GM12878 (cell line): ENCODE data around the gene C4orf33. TPM values are rescaled to one million over a fixed set of nuclear protein-coding genes. Genes with fewer than 3 reads are reported as not detected.

Experiments
- ATAC-seq: fragments of 200-7000 bp; cut with Tn5 transposase; 3 replicates; pipeline ENCODE4 v1.9.1; 2020; ENCODE audit warnings: mild to moderate bottlenecking, moderate library complexity
- BruUV-seq: library from RNA; stranded (reverse); fragments of 400-500 nt; replicated peaks from 2 replicates; lab custom pipeline; 2021; lab: Mats Ljungman, UMichigan
- CTCF ChIA-PET: fragments of 300-600 bp; sonication (Branson Sonifier 250); formaldehyde crosslinking; extraction: SDS; loops from one replicate; lab custom pipeline; 2021; ENCODE audit warnings: inconsistent platforms; lab: Yijun Ruan, JAX
- POLR2A ChIA-PET: fragments of 350-600 bp; formaldehyde crosslinking; extraction: SDS; loops from one replicate; lab custom pipeline; 2021; ENCODE audit warnings: inconsistent platforms; lab: Charles Lee
- RAD21 ChIA-PET: fragments of 300-600 bp; sonication (Branson Sonifier 250); formaldehyde crosslinking; loops from one replicate; lab custom pipeline; 2023; ENCODE audit warnings: antibody characterized with exemption; ENCODE audit not compliant: unreplicated experiment; lab: Charles Lee
- SMC1A ChIA-PET: fragments of 300-600 bp; sonication (Branson Sonifier 250); formaldehyde crosslinking; loops from one replicate; lab custom pipeline; 2023; ENCODE audit not compliant: unreplicated experiment, uncharacterized antibody; lab: Charles Lee
- DNase-seq: peaks from one replicate; pipeline ENCODE4 v3.0.0-alpha.2; 2011; ENCODE audit warnings: low read depth, low spot score
- FAIRE-seq: peaks from 3 replicates; lab custom pipeline; 2011; peaks lifted over from hg19 to GRCh38; lab: Jason Lieb, UNC
- H2AFZ ChIP-seq: 2 replicates; pipeline ENCODE4 v1.6.0; 2011; ENCODE audit warnings: low read depth, low read length, control low read depth; ENCODE audit not compliant: control insufficient read depth
- H3K27ac ChIP-seq: 2 replicates; pipeline ENCODE4 v1.5.1; 2011; ENCODE audit warnings: control low read depth; ENCODE audit not compliant: control insufficient read depth, insufficient read depth
- H3K27me3 ChIP-seq, 2 experiments: replicated peaks in 1 of 2; 2 replicates each; pipeline versions ENCODE4 v1.6.0 to v1.6.1; 2011; ENCODE audit warnings: low read length in 1 of 2; ENCODE audit not compliant: control insufficient read depth in 2 of 2, insufficient read depth in 2 of 2
- H3K36me3 ChIP-seq, 2 experiments: 2 replicates each; pipeline ENCODE4 v1.5.1; 2011; ENCODE audit warnings: low read length in 1 of 2; ENCODE audit not compliant: control insufficient read depth in 2 of 2, insufficient read depth in 2 of 2
- H3K4me1 ChIP-seq: 2 replicates; pipeline ENCODE4 v1.6.1; 2011; ENCODE audit warnings: mild to moderate bottlenecking, low read length, moderate library complexity, mixed read lengths; ENCODE audit not compliant: control insufficient read depth, insufficient read depth
- H3K4me2 ChIP-seq: 2 replicates; pipeline ENCODE4 v1.6.0; 2011; ENCODE audit warnings: control low read depth; ENCODE audit not compliant: control insufficient read depth, insufficient read depth
- H3K4me3 ChIP-seq: fragments of 200-600 bp; sonication (generic); 2 replicates; pipeline ENCODE4 v1.5.1; 2016
- H3K79me2 ChIP-seq: 2 replicates; pipeline ENCODE4 v1.6.0; 2011; ENCODE audit warnings: low read length; ENCODE audit not compliant: control insufficient read depth, insufficient read depth
- H3K9ac ChIP-seq: 2 replicates; pipeline ENCODE4 v1.8.0; 2011; ENCODE audit warnings: low read length, control low read depth, mixed read lengths; ENCODE audit not compliant: control insufficient read depth, insufficient read depth
- H3K9me3 ChIP-seq: replicated peaks from 3 replicates; pipeline ENCODE4 v1.5.1; 2011; ENCODE audit warnings: mild to moderate bottlenecking, low read length; ENCODE audit not compliant: control insufficient read depth, insufficient read depth
- H4K20me1 ChIP-seq: 2 replicates; pipeline ENCODE4 v1.6.0; 2011; ENCODE audit not compliant: control insufficient read depth, insufficient read depth
- BCL11A ChIP-seq: IDR thresholded peaks from 2 replicates; pipeline ENCODE4 v1.6.1; 2011; ENCODE audit warnings: low read depth, low read length
- BHLHE40 ChIP-seq, 2 experiments: fragments of 450-650 bp in 1 of 2; IDR thresholded peaks; 2 replicates each; pipeline ENCODE4 v1.6.1; 2011 to 2017; ENCODE audit warnings: low read depth in 2 of 2, borderline replicate concordance in 1 of 2, improper control_type of control experiment in 1 of 2, low read length in 1 of 2, mild to moderate bottlenecking in 1 of 2
- CTCF ChIP-seq, 3 experiments: IDR thresholded peaks in 2 of 3; conservative IDR thresholded peaks in 1 of 3; 2 replicates each; pipeline ENCODE4 v1.5.1; 2011; ENCODE audit warnings: low read depth in 3 of 3, low read length in 3 of 3, mild to moderate bottlenecking in 3 of 3, control low read depth in 2 of 3, moderate library complexity in 2 of 3, inconsistent platforms in 1 of 3, mixed read lengths in 1 of 3; ENCODE audit not compliant: control insufficient read depth in 2 of 3, insufficient read depth in 1 of 3; ENCODE audit errors: extremely low read depth in 1 of 3
- DPF2 ChIP-seq: fragments of 450-650 bp; IDR thresholded peaks from 2 replicates; pipeline ENCODE4 v1.6.1; 2017; ENCODE audit warnings: mild to moderate bottlenecking
- EED ChIP-seq: sonication (generic); IDR thresholded peaks from 2 replicates; pipeline ENCODE4 v1.6.1; 2016; ENCODE audit warnings: antibody characterized with exemption, low read depth
- ESRRA ChIP-seq: IDR thresholded peaks from 2 replicates; pipeline ENCODE4 v1.6.1; 2012; ENCODE audit warnings: mild to moderate bottlenecking, low read length, improper control_type of control experiment
- ETV6 ChIP-seq, 2 experiments: fragments of 450-650 bp in 1 of 2; IDR thresholded peaks in 1 of 2; conservative IDR thresholded peaks in 1 of 2; 2 replicates each; pipeline ENCODE4 v1.6.1; 2014; ENCODE audit warnings: antibody characterized with exemption in 1 of 2, borderline replicate concordance in 1 of 2, low read depth in 1 of 2, mild to moderate bottlenecking in 1 of 2, moderate library complexity in 1 of 2
- FOXK2 ChIP-seq: fragments of 450-650 bp; IDR thresholded peaks from 2 replicates; pipeline ENCODE4 v1.6.1; 2017; ENCODE audit warnings: mild to moderate bottlenecking, moderate library complexity
- IRF3 ChIP-seq: fragments of 450-650 bp; IDR thresholded peaks from 2 replicates; pipeline ENCODE4 v1.6.1; 2014; ENCODE audit warnings: mild to moderate bottlenecking
- JUND ChIP-seq: IDR thresholded peaks from 2 replicates; pipeline ENCODE4 v1.6.1; 2012; ENCODE audit warnings: low read depth, mild to moderate bottlenecking, low read length, improper control_type of control experiment, moderate library complexity
- LARP7 ChIP-seq: fragments of 450-650 bp; IDR thresholded peaks from 2 replicates; pipeline ENCODE4 v1.6.1; 2017; ENCODE audit warnings: mild to moderate bottlenecking
- MLLT1 ChIP-seq: fragments of 450-650 bp; IDR thresholded peaks from 2 replicates; pipeline ENCODE4 v1.6.1; 2016; ENCODE audit warnings: mild to moderate bottlenecking
- NKRF ChIP-seq: fragments of 450-650 bp; conservative IDR thresholded peaks from 2 replicates; pipeline ENCODE4 v1.6.1; 2017; ENCODE audit warnings: mild to moderate bottlenecking, moderate library complexity
- RFX5 ChIP-seq: IDR thresholded peaks from 2 replicates; pipeline ENCODE4 v1.6.1; 2011; ENCODE audit warnings: low read depth, low read length, improper control_type of control experiment
- SMAD1 ChIP-seq: fragments of 450-650 bp; IDR thresholded peaks from 2 replicates; pipeline ENCODE4 v1.6.1; 2018; ENCODE audit warnings: mild to moderate bottlenecking, low read depth; ENCODE audit not compliant: partially characterized antibody
- SMC3 ChIP-seq: IDR thresholded peaks from 2 replicates; pipeline ENCODE4 v1.6.1; 2011; ENCODE audit warnings: low read length, improper control_type of control experiment, borderline replicate concordance
- SRF ChIP-seq, 2 experiments: IDR thresholded peaks; 2 replicates each; pipeline ENCODE4 v1.6.1; 2011; ENCODE audit warnings: low read depth in 2 of 2, low read length in 2 of 2, mild to moderate bottlenecking in 1 of 2, moderate library complexity in 1 of 2
- TCF7 ChIP-seq: IDR thresholded peaks from 2 replicates; pipeline ENCODE4 v1.6.1; 2014; ENCODE audit warnings: antibody characterized with exemption, borderline replicate concordance
- ZZZ3 ChIP-seq: IDR thresholded peaks from 2 replicates; pipeline ENCODE4 v1.6.1; 2011; ENCODE audit warnings: low read depth; ENCODE audit not compliant: control insufficient read depth, insufficient read length
- WGBS: methylation state at CpG from one replicate; pipeline ENCODE4 v1.1.6; 2016; ENCODE audit warnings: low lambda C conversion rate; ENCODE audit not compliant: insufficient replicate concordance, insufficient coverage; ENCODE audit errors: missing lambda C conversion rate; 5-methylcytosine and 5-hydroxymethylcytosine counted together
- in situ Hi-C: fragments of 300-500 bp; cut with MboI; formaldehyde crosslinking; loops from 9 replicates; pipeline ENCODE4 v1.14.3; 2018; ENCODE audit warnings: mixed read lengths
- intact Hi-C: fragments of 100-400 bp; cut with micrococcal nuclease; formaldehyde crosslinking; loops from one replicate; pipeline ENCODE4 v1.14.2; 2022; ENCODE audit not compliant: unreplicated experiment
- polyA plus RNA-seq, 11 experiments: library from polyadenylated mRNA; depleted of rRNA in 4 of 11; unstranded in 6 of 11; stranded (reverse) in 5 of 11; fragments of >200 nt; fragmentation: Nextera tagmentation in 4 of 11; fragmentation: Illumina TruSeq in 1 of 11; extraction: Ambion mirVana in 4 of 11; extraction: Trizol in 1 of 11; gene quantifications; 1 replicate in 1 of 11; 2 replicates in 10 of 11; pipeline versions ENCODE4 v1.2.1 to v1.2.3, GENCODE V29; 2011 to 2016; ENCODE audit warnings: inconsistent platforms in 2 of 11, missing spikeins in 2 of 11, low read depth in 1 of 11
- total RNA-seq, 4 experiments: library from RNA; depleted of rRNA in 3 of 4; stranded (reverse); fragments of >200 nt in 3 of 4; fragmentation: Illumina TruSeq in 1 of 4; extraction: Trizol in 1 of 4; gene quantifications; 2 replicates each; pipeline versions ENCODE4 v1.2.1 to v1.2.3, GENCODE V29; 2013 to 2021

C4orf33 gene
- total and polyA plus RNA-seq, 10 of the 15 experiments (the other 5 are each of a cell fraction or from before 2014, with no cell fraction given) = 10.2 to 29.8 (median 20.3) TPM

- in situ Hi-C loops (no loop called here), intact Hi-C loops (no loop called here)
- ChIA-PET SMC1A (no interaction called here), CTCF (no interaction called here), RAD21 (no interaction called here), POLR2A (no interaction called here)
- no peak overlapping the region for H2AFZ ChIP-seq
- H3K36me3 ChIP-seq = no peaks in the 10 kb centered on the region
- no peaks in the 10 kb centered on the region for H3K4me1 ChIP-seq
- DNase-seq = no peak
- no peak for FAIRE-seq
- no peaks in the 10 kb centered on the region for H3K27me3 ChIP-seq
- H3K9ac ChIP-seq = no peak overlapping the region
- no peak for ATAC-seq
- no peak overlapping the region for H3K4me3 ChIP-seq
- H4K20me1 ChIP-seq = no peaks in the 10 kb centered on the region
- H3K27ac ChIP-seq = no peak overlapping the region
- H3K79me2 ChIP-seq = no peaks in the 10 kb centered on the region
- no TSS peak for BruUV-seq
- H3K4me2 ChIP-seq = no peak overlapping the region
- 0% methylated on average over 5 of the region's 5 CpGs for WGBS
- H3K9me3 ChIP-seq = no peaks in the 10 kb centered on the region
- TF ChIP-seq ZZZ3 (no peak), BHLHE40 (IDR thresholded peaks at IDR 0.05; ENCODE audit: borderline replicate concordance in 1 of 2, low read depth in 2 of 2, low read length in 1 of 2) (no peak), NKRF (no peak), ESRRA (no peak), SRF (IDR thresholded peaks at IDR 0.05; ENCODE audit: low read depth in 2 of 2, low read length in 2 of 2) (no peak), ETV6 (conservative IDR thresholded peaks at IDR 0.05 in 1 of 2, IDR thresholded peaks at IDR 0.05 in 1 of 2; ENCODE audit: borderline replicate concordance in 1 of 2, low read depth in 1 of 2) (no peak), LARP7 (no peak), MLLT1 (no peak), SMC3 (no peak), IRF3 (no peak), CTCF (IDR thresholded peaks at IDR 0.05 in 2 of 3, conservative IDR thresholded peaks at IDR 0.05 in 1 of 3; ENCODE audit: control insufficient read depth in 2 of 3, extremely low read depth in 1 of 3, insufficient read depth in 1 of 3, low read depth in 3 of 3, low read length in 3 of 3) (no peak), BCL11A (no peak), DPF2 (no peak), RFX5 (no peak), TCF7 (no peak), EED (no peak), JUND (no peak), SMAD1 (no peak), FOXK2 (no peak)
These were observed 49.3 kb downstream of the C4orf33 start for GRCh38 chr4:129145222-129145730.
